ENCODE results near the gene CSH1. TPM values are rescaled to one million over a fixed set of nuclear protein-coding genes. Genes with fewer than 3 reads are reported as not detected.

CSH1 gene
- total RNA-seq, 3 donors from 2014 or later (not counting 1 experiment from before 2014, with no cell fraction given), result not detected

DNA sequence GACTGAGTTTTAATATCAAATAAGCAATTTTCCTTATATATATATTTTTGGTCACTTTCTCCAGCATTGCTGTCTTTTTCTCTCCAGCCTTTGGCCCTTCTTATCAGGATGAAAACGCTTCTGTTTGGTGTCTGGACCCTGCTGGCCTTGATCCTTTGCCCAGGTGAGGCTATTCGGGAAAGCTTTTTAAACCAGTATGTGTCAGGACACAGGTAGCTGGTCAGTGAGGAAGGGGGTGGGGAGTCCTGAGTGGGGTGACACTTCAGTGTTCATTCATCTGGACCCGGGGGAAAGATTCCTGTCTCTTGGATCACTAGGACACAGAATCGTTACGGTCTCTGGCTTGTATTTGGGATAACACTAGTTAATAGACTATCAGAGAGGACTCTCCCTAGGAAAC, 41.7 kb downstream of the CSH1 start:
- H3K27me3 ChIP-seq (ENCODE audit: control insufficient read depth, insufficient read depth, low read length), result no peaks in the 10 kb centered on the region
- no peak for ATAC-seq
- no peak overlapping the region for H3K4me3 Mint-ChIP-seq
- DNase-seq, result no peak
- intact Hi-C loops (cut with micrococcal nuclease), result no loop called here
- TF ChIP-seq, protein P1, sequence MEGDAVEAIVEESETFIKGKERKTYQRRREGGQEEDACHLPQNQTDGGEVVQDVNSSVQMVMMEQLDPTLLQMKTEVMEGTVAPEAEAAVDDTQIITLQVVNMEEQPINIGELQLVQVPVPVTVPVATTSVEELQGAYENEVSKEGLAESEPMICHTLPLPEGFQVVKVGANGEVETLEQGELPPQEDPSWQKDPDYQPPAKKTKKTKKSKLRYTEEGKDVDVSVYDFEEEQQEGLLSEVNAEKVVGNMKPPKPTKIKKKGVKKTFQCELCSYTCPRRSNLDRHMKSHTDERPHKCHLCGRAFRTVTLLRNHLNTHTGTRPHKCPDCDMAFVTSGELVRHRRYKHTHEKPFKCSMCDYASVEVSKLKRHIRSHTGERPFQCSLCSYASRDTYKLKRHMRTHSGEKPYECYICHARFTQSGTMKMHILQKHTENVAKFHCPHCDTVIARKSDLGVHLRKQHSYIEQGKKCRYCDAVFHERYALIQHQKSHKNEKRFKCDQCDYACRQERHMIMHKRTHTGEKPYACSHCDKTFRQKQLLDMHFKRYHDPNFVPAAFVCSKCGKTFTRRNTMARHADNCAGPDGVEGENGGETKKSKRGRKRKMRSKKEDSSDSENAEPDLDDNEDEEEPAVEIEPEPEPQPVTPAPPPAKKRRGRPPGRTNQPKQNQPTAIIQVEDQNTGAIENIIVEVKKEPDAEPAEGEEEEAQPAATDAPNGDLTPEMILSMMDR (IDR thresholded peaks at IDR 0.05), result no peak
- no peaks in the 10 kb centered on the region for H3K36me3 Mint-ChIP-seq
- H3K27ac ChIP-seq (ENCODE audit: low read length), result no peak overlapping the region
- H3K36me3 ChIP-seq (ENCODE audit: control insufficient read depth, insufficient read depth, low read length), result no peaks in the 10 kb centered on the region
- no peaks in the 10 kb centered on the region for H3K27me3 Mint-ChIP-seq (ENCODE audit: low read depth in 2 of 2)
- no peaks in the 10 kb centered on the region for H3K9me3 ChIP-seq (ENCODE audit: control insufficient read depth, insufficient read depth, low read length)
- H3K4me3 ChIP-seq (ENCODE audit: low read length), result no peak overlapping the region
- no peaks in the 10 kb centered on the region for H3K9me3 Mint-ChIP-seq
- no peaks in the 10 kb centered on the region for H3K4me1 Mint-ChIP-seq
- 93% methylated on average over 5 of the region's 5 CpGs for WGBS (ENCODE audit: insufficient coverage)
- no peak overlapping the region for H3K27ac Mint-ChIP-seq
- no peaks in the 10 kb centered on the region for H3K4me1 ChIP-seq (ENCODE audit: control insufficient read depth, insufficient read depth, low read length)

DNA sequence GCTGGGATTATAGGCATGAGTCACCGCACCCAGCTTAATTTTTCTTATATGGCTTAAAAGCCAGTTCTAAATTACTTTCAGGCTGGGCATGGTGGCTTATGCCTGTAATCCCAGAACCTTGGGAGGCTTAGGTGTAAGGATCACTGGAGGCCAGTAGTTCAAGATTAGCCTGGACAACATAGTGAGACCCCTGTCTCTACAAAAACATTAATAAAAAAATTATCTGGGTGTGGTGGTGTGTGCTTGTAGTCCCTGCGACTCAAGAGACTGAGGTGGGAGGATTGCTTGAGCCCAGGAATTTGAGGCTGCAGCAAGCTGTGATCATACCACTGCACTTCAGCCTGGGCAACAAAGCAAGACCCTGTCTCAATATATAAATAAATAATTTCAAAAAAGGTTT, 43.1 kb downstream of the CSH1 start:
- no peak overlapping the region for H3K27ac ChIP-seq (ENCODE audit: low read length)
- no peak overlapping the region for H3K4me3 Mint-ChIP-seq
- no peak for DNase-seq
- no peak for ATAC-seq
- 96% methylated on average over 2 of the region's 2 CpGs for WGBS (ENCODE audit: insufficient coverage)
- no peaks in the 10 kb centered on the region for H3K27me3 ChIP-seq (ENCODE audit: control insufficient read depth, insufficient read depth, low read length)
- H3K4me3 ChIP-seq (ENCODE audit: low read length), result no peak overlapping the region
- TF ChIP-seq, protein P1 (IDR thresholded peaks at IDR 0.05), result no peak
- H3K4me1 ChIP-seq (ENCODE audit: control insufficient read depth, insufficient read depth, low read length), result peaks cover 13% of the 10 kb centered on the region
- H3K36me3 Mint-ChIP-seq, result no peaks in the 10 kb centered on the region
- no peaks in the 10 kb centered on the region for H3K9me3 ChIP-seq (ENCODE audit: control insufficient read depth, insufficient read depth, low read length)
- peaks cover 9 to 11% of the 10 kb centered on the region in 2 donors for H3K4me1 Mint-ChIP-seq
- no peaks in the 10 kb centered on the region for H3K27me3 Mint-ChIP-seq (ENCODE audit: low read depth in 2 of 2)
- no peak overlapping the region for H3K27ac Mint-ChIP-seq
- H3K9me3 Mint-ChIP-seq, result no peaks in the 10 kb centered on the region
- H3K36me3 ChIP-seq (ENCODE audit: control insufficient read depth, insufficient read depth, low read length), result no peaks in the 10 kb centered on the region
- intact Hi-C loops (cut with micrococcal nuclease), result no loop called here

- Mint-ChIP-seq H3K27ac (no peak overlapping the region), H3K36me3 (no peaks in the 10 kb centered on the region), H3K9me3 (no peaks in the 10 kb centered on the region), H3K4me3 (no peak overlapping the region), H3K4me1 (peaks cover 17 to 18% of the 10 kb centered on the region in 2 donors), H3K27me3 (ENCODE audit: low read depth in 2 of 2) (no peaks in the 10 kb centered on the region)
- Histone ChIP-seq H3K4me3 (ENCODE audit: low read length) (no peak overlapping the region), H3K4me1 (ENCODE audit: control insufficient read depth, insufficient read depth, low read length) (peaks cover 15% of the 10 kb centered on the region), H3K27ac (ENCODE audit: low read length) (no peak overlapping the region), H3K36me3 (ENCODE audit: control insufficient read depth, insufficient read depth, low read length) (no peaks in the 10 kb centered on the region), H3K9me3 (ENCODE audit: control insufficient read depth, insufficient read depth, low read length) (no peaks in the 10 kb centered on the region), H3K27me3 (ENCODE audit: control insufficient read depth, insufficient read depth, low read length) (no peaks in the 10 kb centered on the region)
- ATAC-seq (no peak), DNase-seq (peak in 1 of 2 donors; percentile 17)
- WGBS (ENCODE audit: insufficient coverage), result 87% methylated on average over 8 of the region's 9 CpGs
- TF ChIP-seq, protein P1 (IDR thresholded peaks at IDR 0.05), result no peak
- intact Hi-C loops (cut with micrococcal nuclease), result no loop called here
These were observed 46.0 kb downstream of the CSH1 start for GRCh38 chr17:63850401-63850800.
